Nucleus accumbens (tissue), 56 donors: ENCODE results near the gene SERP2.
"Not testable (repeated sequence)": the region's sequence is repeated elsewhere in the genome, so short reads cannot be mapped to it uniquely, and the experiment has no call there.

Source experiments
- DNase-seq, 56 donors: peaks; one replicate each; lab custom pipeline; 2025; lab: John Stamatoyannopoulos, UW

The SERP2 gene

GRCh38 chr13:44373601-44374347 is at the start of gene SERP2:
TSS of gene SERP2 (plus strand) at chr13:44373824. CDS start at chr13:44374026, 202 bp downstream.
- peak in 50 of 56 donors; percentile 16 to 90 (median 61) for DNase-seq

- no peak for DNase-seq
Measured at GRCh38 chr13:44326961-44327360, 46.7 kb upstream of the SERP2 start.

GRCh38 chr13:44329041-44329440 is 44.6 kb upstream of the SERP2 start:
- not testable (repeated sequence) for DNase-seq

GRCh38 chr13:44329909-44330545 is 43.6 kb upstream of the SERP2 start:
- no peak for DNase-seq

GRCh38 chr13:44331446-44331845 is 42.2 kb upstream of the SERP2 start:
- DNase-seq = no peak

- peak in 40 of 56 donors; percentile 6 to 76 (median 32) for DNase-seq
Measured at GRCh38 chr13:44331912-44332851, 41.4 kb upstream of the SERP2 start.

- DNase-seq = no peak
Measured at GRCh38 chr13:44333950-44334655, 39.5 kb upstream of the SERP2 start.

- no peak for DNase-seq
Measured at GRCh38 chr13:44334751-44335150, 38.9 kb upstream of the SERP2 start.

- DNase-seq = no peak
Measured at GRCh38 chr13:44336934-44337333, 36.7 kb upstream of the SERP2 start.

GRCh38 chr13:44337581-44337980 is 36.0 kb upstream of the SERP2 start:
- no peak for DNase-seq

GRCh38 chr13:44340508-44340907 is 33.1 kb upstream of the SERP2 start:
- no peak for DNase-seq

- DNase-seq = no peak
Measured at GRCh38 chr13:44342741-44343140, 30.9 kb upstream of the SERP2 start.

- DNase-seq = no peak
Measured at GRCh38 chr13:44346534-44346933, 27.1 kb upstream of the SERP2 start.

- no peak for DNase-seq
Measured at GRCh38 chr13:44347301-44347700, 26.3 kb upstream of the SERP2 start.

- DNase-seq = no peak
Measured at GRCh38 chr13:44347949-44348348, 25.7 kb upstream of the SERP2 start.

- DNase-seq = no peak
Measured at GRCh38 chr13:44350775-44351504, 22.7 kb upstream of the SERP2 start.

- no peak for DNase-seq
Measured at GRCh38 chr13:44351505-44351854, 22.1 kb upstream of the SERP2 start.

- no peak for DNase-seq
Measured at GRCh38 chr13:44352202-44352601, 21.4 kb upstream of the SERP2 start.

GRCh38 chr13:44352671-44353070 is 21.0 kb upstream of the SERP2 start:
- DNase-seq = no peak

- no peak for DNase-seq
Measured at GRCh38 chr13:44354331-44354730, 19.3 kb upstream of the SERP2 start.
